H1 (cell line): Measurements from ENCODE around the gene SRRM2. TPM values are rescaled to one million over a fixed set of nuclear protein-coding genes. Genes with fewer than 3 reads are reported as not detected.

ENCODE experiments used
- BRCA1 ChIP-seq: IDR thresholded peaks from 2 replicates; pipeline ENCODE4 v1.6.1; 2012; ENCODE audit warnings: low read depth, low read length, improper control_type of control experiment
- FOSL1 ChIP-seq: IDR thresholded peaks from 2 replicates; pipeline ENCODE4 v1.6.1; 2011; ENCODE audit warnings: mild to moderate bottlenecking, low read depth, low read length, moderate library complexity; ENCODE audit not compliant: insufficient read depth
- NANOG ChIP-seq: IDR thresholded peaks from 2 replicates; pipeline ENCODE4 v1.6.1; 2011; ENCODE audit warnings: low read length, low read depth, mild to moderate bottlenecking, inconsistent platforms; ENCODE audit not compliant: insufficient read depth, poor library complexity, severe bottlenecking
- SIRT6 ChIP-seq: IDR thresholded peaks from one replicate; pipeline ENCODE4 v1.7.1; 2012; ENCODE audit warnings: low read length, inconsistent platforms
- SP1 ChIP-seq: IDR thresholded peaks from 2 replicates; pipeline ENCODE4 v1.6.1; 2011; ENCODE audit warnings: low read depth, low read length
- polyA plus RNA-seq, 7 experiments: library from polyadenylated mRNA; depleted of rRNA in 3 of 7; stranded (reverse) in 5 of 7; unstranded in 2 of 7; fragments of >200 nt in 5 of 7; fragments of 200-250 nt in 2 of 7; gene quantifications; 1 replicate in 5 of 7; 2 replicates in 1 of 7; 4 replicates in 1 of 7; pipeline versions ENCODE4 v1.2.1 to v1.2.3, GENCODE V29; 2011 to 2013; ENCODE audit warnings: missing spikeins in 2 of 7, mixed read lengths in 2 of 7
- total RNA-seq: library from RNA; stranded (reverse); fragmentation: NEBNext Ultra II Directional; extraction: Animal tissue kit (Norgen Biotek cat#: 25700); gene quantifications from 2 replicates; pipeline ENCODE4 v1.2.1, GENCODE V29; 2021

SRRM2 gene
- total and polyA plus RNA-seq, 2 of the 8 experiments (the other 6 are each of a cell fraction or from before 2014, with no cell fraction given) = 300 to 579 TPM

DNA sequence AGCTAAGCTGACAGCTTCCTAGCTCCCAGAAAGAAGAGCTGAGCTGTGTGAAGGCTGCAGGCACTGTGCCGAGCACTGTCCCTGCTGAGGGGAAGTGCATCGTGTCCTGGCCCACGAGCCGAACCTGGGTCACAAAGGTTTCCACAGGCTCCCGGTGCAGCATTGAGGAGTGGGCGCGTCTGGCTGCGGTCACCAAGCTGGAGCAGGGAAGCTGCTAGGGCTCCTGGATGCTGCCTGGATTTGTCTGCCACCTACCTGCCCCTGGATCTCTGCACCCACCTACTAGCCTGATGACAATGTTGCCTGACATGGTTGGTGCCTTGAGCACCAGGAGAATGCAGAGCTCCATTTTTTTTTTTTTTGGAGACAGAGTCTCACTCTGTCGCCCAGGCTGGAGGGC, 6.5 kb upstream of the SRRM2 start (continued):
- TF ChIP-seq NANOG (no peak), SP1 (no peak), BRCA1 (no peak), FOSL1 (no peak), SIRT6 (no peak)
